IMR-90 (cell line): Measurements from ENCODE around the gene IRGQ. TPM values are rescaled to one million over a fixed set of nuclear protein-coding genes. Genes with fewer than 3 reads are reported as not detected.

ENCODE experiments used
- polyA plus RNA-seq, 3 experiments: library from polyadenylated mRNA; depleted of rRNA; stranded (reverse); fragments of >200 nt; gene quantifications; 2 replicates each; pipeline ENCODE4 v1.2.3, GENCODE V29; 2012; ENCODE audit warnings: low replicate concordance in 1 of 3
- total RNA-seq: library from RNA; depleted of rRNA; stranded (reverse); fragments of >200 nt; gene quantifications from 2 replicates; pipeline ENCODE4 v1.2.3, GENCODE V29; 2012; rRNA removed

IRGQ gene
- total and polyA plus RNA-seq, 2 of the 4 experiments (the other 2 are of a cell fraction): 9.0 to 9.9 TPM

Other genes with a start within 250 kb of the IRGQ start
- gene CD177, start 242.4 kb downstream of the IRGQ start, total RNA-seq: under 0.01 TPM in 1 of 2 replicates, not detected in the other
- gene CD177, start 242.4 kb downstream of the IRGQ start, polyA plus RNA-seq (2012; rRNA removed): 0.14 and 0.17 TPM in 2 replicates
- gene TEX101, start 181.2 kb downstream of the IRGQ start, total RNA-seq: not detected in 2 replicates
- gene TEX101, start 181.2 kb downstream of the IRGQ start, polyA plus RNA-seq (2012; rRNA removed): not detected in 2 replicates
- 0.18 TPM in 1 of 2 replicates, not detected in the other for gene LYPD3, start 130.5 kb downstream of the IRGQ start, total RNA-seq
- 1.1 TPM in 2 replicates for gene LYPD3, start 130.5 kb downstream of the IRGQ start, polyA plus RNA-seq (2012; rRNA removed)
- gene PHLDB3, start 91.4 kb downstream of the IRGQ start, total RNA-seq: 2.9 and 3.3 TPM in 2 replicates
- 10.6 and 12.4 TPM in 2 replicates for gene PHLDB3, start 91.4 kb downstream of the IRGQ start, polyA plus RNA-seq (2012; rRNA removed)
- 141 and 161 TPM in 2 replicates for gene ETHE1, start 68.9 kb downstream of the IRGQ start, total RNA-seq
- 233 and 249 TPM in 2 replicates for gene ETHE1, start 68.9 kb downstream of the IRGQ start, polyA plus RNA-seq (2012; rRNA removed)
- not detected in 2 replicates for gene ZNF575, start 62.9 kb downstream of the IRGQ start, total RNA-seq
- gene ZNF575, start 62.9 kb downstream of the IRGQ start, polyA plus RNA-seq (2012; rRNA removed): 0.77 and 0.87 TPM in 2 replicates
- 12.2 and 12.5 TPM in 2 replicates for gene XRCC1, start 20.6 kb downstream of the IRGQ start, total RNA-seq
- 21.3 and 25.9 TPM in 2 replicates for gene XRCC1, start 20.6 kb downstream of the IRGQ start, polyA plus RNA-seq (2012; rRNA removed)
- 0.54 and 0.83 TPM in 2 replicates for gene PINLYP, start 20.3 kb downstream of the IRGQ start, total RNA-seq
- gene PINLYP, start 20.3 kb downstream of the IRGQ start, polyA plus RNA-seq (2012; rRNA removed): 1.0 and 1.4 TPM in 2 replicates
- gene ZNF576, start 461 bp upstream of the IRGQ start, total RNA-seq: 8.6 and 13.8 TPM in 2 replicates
- gene ZNF576, start 461 bp upstream of the IRGQ start, polyA plus RNA-seq (2012; rRNA removed): 19.5 and 24.9 TPM in 2 replicates
- gene SRRM5, start 16.0 kb upstream of the IRGQ start, total RNA-seq: not detected in 2 replicates
- 0.10 TPM in 2 replicates for gene SRRM5, start 16.0 kb upstream of the IRGQ start, polyA plus RNA-seq (2012; rRNA removed)
- gene ZNF428, start 23.5 kb upstream of the IRGQ start, total RNA-seq: 9.9 and 10.3 TPM in 2 replicates
- 32.3 and 45.4 TPM in 2 replicates for gene ZNF428, start 23.5 kb upstream of the IRGQ start, polyA plus RNA-seq (2012; rRNA removed)
- gene CADM4, start 43.7 kb upstream of the IRGQ start, total RNA-seq: 1.7 and 2.0 TPM in 2 replicates
- gene CADM4, start 43.7 kb upstream of the IRGQ start, polyA plus RNA-seq (2012; rRNA removed): 4.0 and 4.9 TPM in 2 replicates
- 112 and 115 TPM in 2 replicates for gene PLAUR, start 74.0 kb upstream of the IRGQ start, total RNA-seq
- 263 and 328 TPM in 2 replicates for gene PLAUR, start 74.0 kb upstream of the IRGQ start, polyA plus RNA-seq (2012; rRNA removed)
- gene IRGC, start 119.9 kb upstream of the IRGQ start, total RNA-seq: not detected in 2 replicates
- not detected in 2 replicates for gene IRGC, start 119.9 kb upstream of the IRGQ start, polyA plus RNA-seq (2012; rRNA removed)
- gene SMG9, start 158.8 kb upstream of the IRGQ start, total RNA-seq: 4.8 and 5.8 TPM in 2 replicates
- gene SMG9, start 158.8 kb upstream of the IRGQ start, polyA plus RNA-seq (2012; rRNA removed): 21.4 and 24.3 TPM in 2 replicates
- gene KCNN4, start 184.8 kb upstream of the IRGQ start, total RNA-seq: 0.54 and 0.83 TPM in 2 replicates
- gene KCNN4, start 184.8 kb upstream of the IRGQ start, polyA plus RNA-seq (2012; rRNA removed): 0.99 and 1.2 TPM in 2 replicates
- gene LYPD5, start 206.3 kb upstream of the IRGQ start, total RNA-seq: under 0.01 and 0.36 TPM in 2 replicates
- 0.27 and 0.31 TPM in 2 replicates for gene LYPD5, start 206.3 kb upstream of the IRGQ start, polyA plus RNA-seq (2012; rRNA removed)
- 5.0 and 10.3 TPM in 2 replicates for gene ZNF283, start 231.2 kb upstream of the IRGQ start, total RNA-seq
- 1.2 and 2.1 TPM in 2 replicates for gene ZNF283, start 231.2 kb upstream of the IRGQ start, polyA plus RNA-seq (2012; rRNA removed)